K562 (cell line): ENCODE results near the gene ABCF2. TPM values are rescaled to one million over a fixed set of nuclear protein-coding genes. Genes with fewer than 3 reads are reported as not detected.

Experiments
- BACH1 ChIP-seq: fragments of 200-800 bp; sonication (Bioruptor generic); IDR thresholded peaks from 2 replicates; pipeline ENCODE4 v1.6.1; 2016; ENCODE audit warnings: missing genetic modification characterization, missing compliant biosample characterization
- ELF4 ChIP-seq: fragments of 450-650 bp; formaldehyde crosslinking; IDR thresholded peaks from 2 replicates; pipeline ENCODE4 v1.4.0; 2022; ENCODE audit warnings: missing genetic modification characterization
- HDAC2 ChIP-seq: fragments of 450-650 bp; IDR thresholded peaks from 2 replicates; pipeline ENCODE4 v1.6.1; 2016; ENCODE audit warnings: mild to moderate bottlenecking
- HNRNPUL1 ChIP-seq: fragments of 200-400 bp; formaldehyde crosslinking; IDR thresholded peaks from 2 replicates; pipeline ENCODE4 v1.6.1; 2017; ENCODE audit warnings: low read length
- NCOR1 ChIP-seq: fragments of 450-650 bp; IDR thresholded peaks from 2 replicates; pipeline ENCODE4 v1.6.1; 2016; ENCODE audit warnings: mild to moderate bottlenecking, moderate library complexity
- POLR3A ChIP-seq: IDR thresholded peaks from 2 replicates; pipeline ENCODE4 v1.6.1; 2011; ENCODE audit warnings: borderline replicate concordance, mild to moderate bottlenecking, moderate library complexity; ENCODE audit not compliant: insufficient read length, insufficient read depth; ENCODE audit errors: extremely low read depth
- SRF ChIP-seq, 2 experiments: fragments of 250-450, 450-650 bp in 1 of 2; sonication (Bioruptor Pico) in 1 of 2; sonication (generic) in 1 of 2; formaldehyde crosslinking; IDR thresholded peaks; 2 replicates each; pipeline versions ENCODE4 v1.5.0 to v1.5.1; 2020 to 2022; ENCODE audit warnings: mild to moderate bottlenecking in 1 of 2, missing genetic modification reagents in 1 of 2
- UBTF ChIP-seq, 2 experiments: IDR thresholded peaks; 2 replicates each; pipeline ENCODE4 v1.6.1; 2012; ENCODE audit warnings: improper control_type of control experiment in 2 of 2, low read depth in 2 of 2, low read length in 2 of 2, borderline replicate concordance in 1 of 2
- ZKSCAN8 ChIP-seq: fragments of 200-800 bp; sonication (Bioruptor generic); IDR thresholded peaks from 2 replicates; pipeline ENCODE4 v1.6.1; 2016; ENCODE audit warnings: missing genetic modification characterization, missing compliant biosample characterization
- ZNF239 ChIP-seq: fragments of 250-450 bp; sonication (Bioruptor Pico); IDR thresholded peaks from 2 replicates; pipeline ENCODE4 v1.4.0; 2020; ENCODE audit warnings: mild to moderate bottlenecking
- ZNF561 ChIP-seq: fragments of 450-650 bp; formaldehyde crosslinking; conservative IDR thresholded peaks from 2 replicates; pipeline ENCODE4 v1.4.0; 2020; ENCODE audit warnings: mild to moderate bottlenecking, moderate library complexity
- ZNF699 ChIP-seq: fragments of 250-450 bp; sonication (Bioruptor Pico); IDR thresholded peaks from 2 replicates; pipeline ENCODE4 v1.8.0; 2021; ENCODE audit warnings: mild to moderate bottlenecking, moderate library complexity; ENCODE audit not compliant: insufficient replicate concordance
- ZNF77 ChIP-seq: fragments of 250-450 bp; sonication (Bioruptor Pico); IDR thresholded peaks from 2 replicates; pipeline ENCODE4 v1.5.0; 2020
- ZZZ3 ChIP-seq: fragments of 450-650 bp; IDR thresholded peaks from 2 replicates; pipeline ENCODE4 v1.6.1; 2016; ENCODE audit warnings: antibody characterized with exemption, mild to moderate bottlenecking, moderate library complexity
- polyA plus RNA-seq, 8 experiments: library from polyadenylated mRNA; depleted of rRNA in 4 of 8; stranded (reverse) in 5 of 8; unstranded in 3 of 8; fragments of >200 nt; fragmentation: Nextera tagmentation in 2 of 8; fragmentation: Illumina TruSeq in 1 of 8; extraction: Ambion mirVana in 2 of 8; extraction: Trizol in 1 of 8; gene quantifications; 2 replicates each; pipeline versions ENCODE4 v1.2.1 to v1.2.3, GENCODE V29; 2011 to 2014; ENCODE audit warnings: inconsistent platforms in 1 of 8, missing spikeins in 1 of 8
- total RNA-seq, 7 experiments: library from RNA; depleted of rRNA in 6 of 7; stranded (reverse); fragments of >200 nt in 6 of 7; fragmentation: Illumina TruSeq in 2 of 7; extraction: Trizol in 2 of 7; gene quantifications; 2 replicates each; pipeline versions ENCODE4 v1.2.1 to v1.2.3, GENCODE V29; 2011 to 2021; ENCODE audit warnings: low replicate concordance in 1 of 7
- TF ChIP-seq, protein P1 (sequence below): fragments of 450-650 bp; IDR thresholded peaks from 2 replicates; pipeline ENCODE4 v1.6.1; 2016; ENCODE audit warnings: antibody characterized with exemption
- TF ChIP-seq, protein P2 (sequence below): IDR thresholded peaks from 2 replicates; pipeline ENCODE4 v1.6.1; 2012; ENCODE audit warnings: low read depth, low read length, improper control_type of control experiment, borderline replicate concordance
- TF ChIP-seq, protein P3 (sequence below): fragments of 450-650 bp; IDR thresholded peaks from 2 replicates; pipeline ENCODE4 v1.6.1; 2018; ENCODE audit warnings: mild to moderate bottlenecking, low read depth; ENCODE audit not compliant: partially characterized antibody
- TF ChIP-seq, protein P4 (sequence below): fragments of 250-450 bp; sonication (Bioruptor Pico); IDR thresholded peaks from 2 replicates; pipeline ENCODE4 v1.5.0; 2020; ENCODE audit warnings: mild to moderate bottlenecking, borderline replicate concordance

ABCF2 gene
- total and polyA plus RNA-seq, 9 of the 15 experiments (the other 6 are each of a cell fraction or from before 2014, with no cell fraction given) = 62.1 to 224 (median 113) TPM

DNA sequence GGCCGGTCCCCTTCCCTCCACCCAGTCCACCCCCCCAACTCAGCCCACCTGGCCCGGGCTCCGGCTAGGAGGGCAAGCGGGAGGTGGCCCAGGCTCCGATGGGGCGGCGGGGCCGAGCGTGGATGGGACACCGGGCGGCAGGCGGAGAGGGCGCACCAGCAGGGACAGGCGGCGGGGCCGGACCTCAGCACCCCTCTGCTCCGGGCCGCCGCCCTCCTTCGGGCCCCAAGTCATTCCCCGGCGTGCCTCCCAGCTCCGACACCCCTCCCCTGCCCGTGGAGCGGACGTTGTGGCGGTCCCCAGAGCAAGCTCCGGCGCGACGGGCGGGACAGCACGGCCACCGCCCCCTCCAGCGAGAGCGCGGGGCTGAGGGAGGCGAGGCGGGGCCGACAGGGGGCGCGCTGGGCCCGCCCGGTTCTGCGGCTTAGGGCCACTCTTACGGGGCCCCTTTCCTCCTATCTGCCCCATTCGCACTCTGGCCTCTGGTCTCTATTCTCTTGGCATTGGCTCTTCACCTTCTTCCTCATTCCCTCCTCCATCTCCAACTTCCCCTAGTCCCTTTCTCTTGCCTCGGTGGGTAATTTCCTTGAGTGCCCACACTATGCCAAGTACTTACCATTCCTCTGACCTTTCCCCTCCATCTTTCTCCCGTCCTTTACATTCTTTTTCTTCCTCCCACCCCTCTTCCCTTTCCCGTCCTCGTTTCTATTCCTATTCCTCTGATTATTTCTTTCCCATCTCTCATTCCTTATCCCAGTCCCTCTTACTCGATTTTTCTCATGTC, 58.8 kb downstream of the ABCF2 start (continued):
- TF ChIP-seq SRF (CRISPR knock-in tag; IDR thresholded peaks at IDR 0.05) (no peak), ZNF699 (CRISPR knock-in tag) (no peak), HNRNPUL1 (no peak), BACH1 (no peak), HDAC2 (peak; percentile 68; the same call in 1 of the 2 replicates), ZKSCAN8 (no peak), UBTF (IDR thresholded peaks at IDR 0.05; ENCODE audit: borderline replicate concordance in 1 of 2, low read depth in 2 of 2, low read length in 2 of 2) (peak in 1 of 2 experiments; percentile 75; a peak in 2 of 4 replicates), ZNF77 (CRISPR knock-in tag) (no peak), ZZZ3 (no peak), NCOR1 (no peak), POLR3A (no peak), ZNF561 (CRISPR knock-in tag) (no peak), ELF4 (CRISPR knock-in tag) (peak; percentile 51; the same call in 1 of the 2 replicates), ZNF239 (CRISPR knock-in tag) (no peak)
- TF ChIP-seq, protein P1, sequence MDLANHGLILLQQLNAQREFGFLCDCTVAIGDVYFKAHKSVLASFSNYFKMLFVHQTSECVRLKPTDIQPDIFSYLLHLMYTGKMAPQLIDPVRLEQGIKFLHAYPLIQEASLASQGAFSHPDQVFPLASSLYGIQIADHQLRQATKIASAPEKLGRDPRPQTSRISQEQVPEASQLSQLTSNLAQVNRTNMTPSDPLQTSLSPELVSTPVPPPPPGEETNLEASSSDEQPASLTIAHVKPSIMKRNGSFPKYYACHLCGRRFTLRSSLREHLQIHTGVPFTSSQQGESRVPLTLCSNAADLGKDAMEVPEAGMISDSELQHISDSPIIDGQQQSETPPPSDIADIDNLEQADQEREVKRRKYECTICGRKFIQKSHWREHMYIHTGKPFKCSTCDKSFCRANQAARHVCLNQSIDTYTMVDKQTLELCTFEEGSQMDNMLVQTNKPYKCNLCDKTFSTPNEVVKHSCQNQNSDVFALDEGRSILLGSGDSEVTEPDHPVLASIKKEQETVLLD = 0 out of 2 replicates have a peak, but pooled peaks have one; percentile 63
- TF ChIP-seq, protein P2, sequence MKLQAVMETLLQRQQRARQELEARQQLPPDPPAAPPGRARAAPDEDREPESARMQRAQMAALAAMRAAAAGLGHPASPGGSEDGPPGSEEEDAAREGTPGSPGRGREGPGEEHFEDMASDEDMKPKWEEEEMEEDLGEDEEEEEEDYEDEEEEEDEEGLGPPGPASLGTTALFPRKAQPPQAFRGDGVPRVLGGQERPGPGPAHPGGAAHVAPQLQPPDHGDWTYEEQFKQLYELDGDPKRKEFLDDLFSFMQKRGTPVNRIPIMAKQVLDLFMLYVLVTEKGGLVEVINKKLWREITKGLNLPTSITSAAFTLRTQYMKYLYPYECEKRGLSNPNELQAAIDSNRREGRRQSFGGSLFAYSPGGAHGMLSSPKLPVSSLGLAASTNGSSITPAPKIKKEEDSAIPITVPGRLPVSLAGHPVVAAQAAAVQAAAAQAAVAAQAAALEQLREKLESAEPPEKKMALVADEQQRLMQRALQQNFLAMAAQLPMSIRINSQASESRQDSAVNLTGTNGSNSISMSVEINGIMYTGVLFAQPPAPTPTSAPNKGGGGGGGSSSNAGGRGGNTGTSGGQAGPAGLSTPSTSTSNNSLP = no peak
- TF ChIP-seq, protein P3, sequence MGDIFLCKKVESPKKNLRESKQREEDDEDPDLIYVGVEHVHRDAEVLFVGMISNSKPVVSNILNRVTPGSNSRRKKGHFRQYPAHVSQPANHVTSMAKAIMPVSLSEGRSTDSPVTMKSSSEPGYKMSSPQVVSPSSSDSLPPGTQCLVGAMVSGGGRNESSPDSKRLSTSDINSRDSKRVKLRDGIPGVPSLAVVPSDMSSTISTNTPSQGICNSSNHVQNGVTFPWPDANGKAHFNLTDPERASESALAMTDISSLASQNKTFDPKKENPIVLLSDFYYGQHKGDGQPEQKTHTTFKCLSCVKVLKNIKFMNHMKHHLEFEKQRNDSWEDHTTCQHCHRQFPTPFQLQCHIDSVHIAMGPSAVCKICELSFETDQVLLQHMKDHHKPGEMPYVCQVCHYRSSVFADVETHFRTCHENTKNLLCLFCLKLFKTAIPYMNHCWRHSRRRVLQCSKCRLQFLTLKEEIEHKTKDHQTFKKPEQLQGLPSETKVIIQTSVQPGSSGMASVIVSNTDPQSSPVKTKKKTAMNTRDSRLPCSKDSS = peak; percentile 45
- TF ChIP-seq, protein P4, sequence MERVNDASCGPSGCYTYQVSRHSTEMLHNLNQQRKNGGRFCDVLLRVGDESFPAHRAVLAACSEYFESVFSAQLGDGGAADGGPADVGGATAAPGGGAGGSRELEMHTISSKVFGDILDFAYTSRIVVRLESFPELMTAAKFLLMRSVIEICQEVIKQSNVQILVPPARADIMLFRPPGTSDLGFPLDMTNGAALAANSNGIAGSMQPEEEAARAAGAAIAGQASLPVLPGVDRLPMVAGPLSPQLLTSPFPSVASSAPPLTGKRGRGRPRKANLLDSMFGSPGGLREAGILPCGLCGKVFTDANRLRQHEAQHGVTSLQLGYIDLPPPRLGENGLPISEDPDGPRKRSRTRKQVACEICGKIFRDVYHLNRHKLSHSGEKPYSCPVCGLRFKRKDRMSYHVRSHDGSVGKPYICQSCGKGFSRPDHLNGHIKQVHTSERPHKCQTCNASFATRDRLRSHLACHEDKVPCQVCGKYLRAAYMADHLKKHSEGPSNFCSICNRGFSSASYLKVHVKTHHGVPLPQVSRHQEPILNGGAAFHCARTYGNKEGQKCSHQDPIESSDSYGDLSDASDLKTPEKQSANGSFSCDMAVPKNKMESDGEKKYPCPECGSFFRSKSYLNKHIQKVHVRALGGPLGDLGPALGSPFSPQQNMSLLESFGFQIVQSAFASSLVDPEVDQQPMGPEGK (CRISPR knock-in tag) = no peak
